Testis (tissue), 2 donors: ENCODE measurements around the gene BCL7A.

Source experiments
- POLR2A ChIP-seq: fragments of 450-650 bp; IDR thresholded peaks from one replicate; pipeline ENCODE4 v1.6.1; 2017; ENCODE audit warnings: antibody characterized with exemption, mild to moderate bottlenecking, moderate library complexity
- TF ChIP-seq, protein P1 (sequence below), 3 experiments: fragments of 450-650 bp in 2 of 3; fragments of 200-600 bp in 1 of 3; sonication (generic) in 1 of 3; IDR thresholded peaks; one replicate each; pipeline ENCODE4 v1.5.1; 2016 to 2019; ENCODE audit warnings: antibody characterized with exemption in 3 of 3, mild to moderate bottlenecking in 2 of 3, moderate library complexity in 1 of 3

DNA sequence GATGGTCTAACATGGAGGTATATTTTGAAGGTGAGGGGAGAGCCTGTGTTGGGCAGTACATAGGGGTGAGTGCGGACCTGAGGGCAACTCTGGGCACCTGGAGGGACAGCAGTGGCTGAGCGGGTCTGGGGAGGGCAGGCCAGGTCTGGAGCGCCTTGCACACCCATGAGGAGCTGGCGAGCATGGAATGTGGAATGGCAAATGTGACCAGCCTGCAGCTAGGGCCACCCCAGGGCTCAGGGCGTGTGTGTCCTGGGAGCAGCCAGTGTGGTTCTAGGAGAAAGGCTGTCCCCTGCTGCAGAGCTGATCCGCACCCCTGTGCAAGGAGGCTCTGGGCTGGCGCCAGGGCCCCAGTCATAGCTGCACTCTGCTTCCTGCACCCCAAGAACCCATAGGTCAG lies 24.5 kb downstream of the BCL7A start:
- TF ChIP-seq, protein P1, sequence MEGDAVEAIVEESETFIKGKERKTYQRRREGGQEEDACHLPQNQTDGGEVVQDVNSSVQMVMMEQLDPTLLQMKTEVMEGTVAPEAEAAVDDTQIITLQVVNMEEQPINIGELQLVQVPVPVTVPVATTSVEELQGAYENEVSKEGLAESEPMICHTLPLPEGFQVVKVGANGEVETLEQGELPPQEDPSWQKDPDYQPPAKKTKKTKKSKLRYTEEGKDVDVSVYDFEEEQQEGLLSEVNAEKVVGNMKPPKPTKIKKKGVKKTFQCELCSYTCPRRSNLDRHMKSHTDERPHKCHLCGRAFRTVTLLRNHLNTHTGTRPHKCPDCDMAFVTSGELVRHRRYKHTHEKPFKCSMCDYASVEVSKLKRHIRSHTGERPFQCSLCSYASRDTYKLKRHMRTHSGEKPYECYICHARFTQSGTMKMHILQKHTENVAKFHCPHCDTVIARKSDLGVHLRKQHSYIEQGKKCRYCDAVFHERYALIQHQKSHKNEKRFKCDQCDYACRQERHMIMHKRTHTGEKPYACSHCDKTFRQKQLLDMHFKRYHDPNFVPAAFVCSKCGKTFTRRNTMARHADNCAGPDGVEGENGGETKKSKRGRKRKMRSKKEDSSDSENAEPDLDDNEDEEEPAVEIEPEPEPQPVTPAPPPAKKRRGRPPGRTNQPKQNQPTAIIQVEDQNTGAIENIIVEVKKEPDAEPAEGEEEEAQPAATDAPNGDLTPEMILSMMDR (IDR thresholded peaks at IDR 0.05), result no peak
- TF ChIP-seq POLR2A, result no peak
